Stimulated activated naive CD8-positive, alpha-beta T cell treated with anti-CD3 and anti-CD28 coated beads, Interleukin-15, Interleukin-2, amounts not matched to agents 100 ng/mL and 50 ng/mL, for 24 hours (primary cell): ENCODE measurements around the gene ZNF488.
"Not testable (repeated sequence)": the region's sequence is repeated elsewhere in the genome, so short reads cannot be mapped to it uniquely, and the experiment has no call there.

Experiments
- H3K27ac Mint-ChIP-seq: one replicate; pipeline ENCODE4 v1.8.0; 2021; ENCODE audit warnings: mild to moderate bottlenecking, mixed read lengths
- H3K27me3 Mint-ChIP-seq: one replicate; pipeline ENCODE4 v1.8.0; 2021; ENCODE audit warnings: mixed read lengths
- H3K36me3 Mint-ChIP-seq: one replicate; pipeline ENCODE4 v1.8.0; 2021; ENCODE audit warnings: low read depth, mixed read lengths
- H3K4me1 Mint-ChIP-seq: one replicate; pipeline ENCODE4 v1.8.0; 2021; ENCODE audit warnings: low read depth, mixed read lengths
- H3K4me3 Mint-ChIP-seq: one replicate; pipeline ENCODE4 v1.8.0; 2021; ENCODE audit warnings: mild to moderate bottlenecking, mixed read lengths
- H3K9me3 Mint-ChIP-seq: one replicate; pipeline ENCODE4 v1.8.0; 2021; ENCODE audit warnings: mixed read lengths

The ZNF488 gene

GRCh38 chr10:47384148-47384921 lies at the start of gene ZNF488:
Gene ZNF488, minus strand, starts transcription at chr10:47384293. Its CDS starts 15,464 bp downstream, at chr10:47368829.
- peaks cover 10% of the 10 kb centered on the region for H3K9me3 Mint-ChIP-seq
- no peaks in the 10 kb centered on the region for H3K36me3 Mint-ChIP-seq
- H3K27ac Mint-ChIP-seq, result peak within 1 kb of the TSS; percentile 76
- peaks cover 59% of the 10 kb centered on the region for H3K27me3 Mint-ChIP-seq
- H3K4me1 Mint-ChIP-seq, result peaks cover 12% of the 10 kb centered on the region
- H3K4me3 Mint-ChIP-seq, result peak within 1 kb of the TSS; percentile 85

- no peaks in the 10 kb centered on the region for H3K36me3 Mint-ChIP-seq
- peaks cover 7% of the 10 kb centered on the region for H3K27me3 Mint-ChIP-seq
- peaks cover 3% of the 10 kb centered on the region for H3K9me3 Mint-ChIP-seq
- H3K27ac Mint-ChIP-seq, result no peak overlapping the region
- H3K4me3 Mint-ChIP-seq, result no peak overlapping the region
- no peaks in the 10 kb centered on the region for H3K4me1 Mint-ChIP-seq
Observed at GRCh38 chr10:47425813-47426419, 41.8 kb upstream of the ZNF488 start.

- Mint-ChIP-seq H3K9me3 (peaks cover 3% of the 10 kb centered on the region), H3K27me3 (no peaks in the 10 kb centered on the region), H3K27ac (no peak overlapping the region), H3K4me3 (no peak overlapping the region), H3K4me1 (no peaks in the 10 kb centered on the region), H3K36me3 (no peaks in the 10 kb centered on the region)
Observed at GRCh38 chr10:47424231-47424630, 40.1 kb upstream of the ZNF488 start.

GRCh38 chr10:47423476-47423875 lies 39.4 kb upstream of the ZNF488 start:
- Mint-ChIP-seq H3K4me1 (no peaks in the 10 kb centered on the region), H3K27me3 (no peaks in the 10 kb centered on the region), H3K9me3 (peaks cover 3% of the 10 kb centered on the region)

GRCh38 chr10:47421057-47421952 lies 37.2 kb upstream of the ZNF488 start:
- no peaks in the 10 kb centered on the region for H3K27me3 Mint-ChIP-seq
- no peaks in the 10 kb centered on the region for H3K9me3 Mint-ChIP-seq
- H3K36me3 Mint-ChIP-seq, result no peaks in the 10 kb centered on the region
- no peaks in the 10 kb centered on the region for H3K4me1 Mint-ChIP-seq
- no peak overlapping the region for H3K27ac Mint-ChIP-seq
- no peak overlapping the region for H3K4me3 Mint-ChIP-seq

More at GRCh38 chr10:47423476-47423875, 39.4 kb upstream of the ZNF488 start:
- H3K36me3 Mint-ChIP-seq, result no peaks in the 10 kb centered on the region
- H3K27ac Mint-ChIP-seq, result no peak overlapping the region
- no peak overlapping the region for H3K4me3 Mint-ChIP-seq

GRCh38 chr10:47420305-47421056 lies 36.4 kb upstream of the ZNF488 start:
- no peak overlapping the region for H3K4me3 Mint-ChIP-seq
- H3K36me3 Mint-ChIP-seq, result no peaks in the 10 kb centered on the region
- H3K4me1 Mint-ChIP-seq, result no peaks in the 10 kb centered on the region
- no peak overlapping the region for H3K27ac Mint-ChIP-seq
- H3K9me3 Mint-ChIP-seq, result no peaks in the 10 kb centered on the region
- H3K27me3 Mint-ChIP-seq, result no peaks in the 10 kb centered on the region

GRCh38 chr10:47419421-47419820 lies 35.3 kb upstream of the ZNF488 start:
- Mint-ChIP-seq H3K27me3 (no peaks in the 10 kb centered on the region), H3K4me1 (no peaks in the 10 kb centered on the region), H3K36me3 (no peaks in the 10 kb centered on the region), H3K27ac (no peak overlapping the region), H3K4me3 (no peak overlapping the region), H3K9me3 (no peaks in the 10 kb centered on the region)

GRCh38 chr10:47418966-47419365 lies 34.9 kb upstream of the ZNF488 start:
- Mint-ChIP-seq H3K9me3 (no peaks in the 10 kb centered on the region), H3K36me3 (no peaks in the 10 kb centered on the region), H3K27ac (no peak overlapping the region), H3K27me3 (no peaks in the 10 kb centered on the region), H3K4me3 (no peak overlapping the region), H3K4me1 (no peaks in the 10 kb centered on the region)

GRCh38 chr10:47418321-47418720 lies 34.2 kb upstream of the ZNF488 start:
- Mint-ChIP-seq H3K4me1 (no peaks in the 10 kb centered on the region), H3K36me3 (no peaks in the 10 kb centered on the region), H3K27ac (no peak overlapping the region), H3K4me3 (no peak overlapping the region), H3K27me3 (no peaks in the 10 kb centered on the region), H3K9me3 (no peaks in the 10 kb centered on the region)

- not testable (repeated sequence) for H3K27me3 Mint-ChIP-seq, H3K4me1 Mint-ChIP-seq, H3K4me3 Mint-ChIP-seq, H3K36me3 Mint-ChIP-seq, H3K9me3 Mint-ChIP-seq, H3K27ac Mint-ChIP-seq
Observed at GRCh38 chr10:47416305-47417218, 32.5 kb upstream of the ZNF488 start.

GRCh38 chr10:47415520-47416304 lies 31.6 kb upstream of the ZNF488 start:
- Mint-ChIP-seq H3K36me3 (no peaks in the 10 kb centered on the region), H3K27me3 (no peaks in the 10 kb centered on the region), H3K4me3 (no peak overlapping the region), H3K4me1 (no peaks in the 10 kb centered on the region), H3K27ac (no peak overlapping the region), H3K9me3 (no peaks in the 10 kb centered on the region)

- Mint-ChIP-seq H3K27ac (no peak overlapping the region), H3K4me3 (no peak overlapping the region), H3K4me1 (no peaks in the 10 kb centered on the region), H3K27me3 (no peaks in the 10 kb centered on the region), H3K36me3 (no peaks in the 10 kb centered on the region), H3K9me3 (no peaks in the 10 kb centered on the region)
Observed at GRCh38 chr10:47414752-47415519, 30.8 kb upstream of the ZNF488 start.

- no peaks in the 10 kb centered on the region for H3K27me3 Mint-ChIP-seq
- H3K9me3 Mint-ChIP-seq, result no peaks in the 10 kb centered on the region
- no peak overlapping the region for H3K27ac Mint-ChIP-seq
- no peaks in the 10 kb centered on the region for H3K4me1 Mint-ChIP-seq
- no peaks in the 10 kb centered on the region for H3K36me3 Mint-ChIP-seq
- no peak overlapping the region for H3K4me3 Mint-ChIP-seq
Observed at GRCh38 chr10:47414227-47414592, 30.1 kb upstream of the ZNF488 start.
